Neural cell (in vitro differentiated cells): ENCODE measurements around the gene PLA2G4B.

Experiments used
- EP300 ChIP-seq: fragments of 450-650 bp; conservative IDR thresholded peaks from 2 replicates; pipeline ENCODE4 v1.6.1; 2014; ENCODE audit warnings: antibody characterized with exemption, mild to moderate bottlenecking, moderate library complexity; ENCODE audit not compliant: poor library complexity, severe bottlenecking
- POLR2AphosphoS5 ChIP-seq: IDR thresholded peaks from 2 replicates; pipeline ENCODE4 v1.6.1; 2012
- TF ChIP-seq, protein P1 (sequence below): fragments of 450-650 bp; IDR thresholded peaks from 2 replicates; pipeline ENCODE4 v1.5.1; 2014; ENCODE audit warnings: antibody characterized with exemption, mild to moderate bottlenecking, moderate library complexity; ENCODE audit not compliant: poor library complexity, severe bottlenecking

DNA sequence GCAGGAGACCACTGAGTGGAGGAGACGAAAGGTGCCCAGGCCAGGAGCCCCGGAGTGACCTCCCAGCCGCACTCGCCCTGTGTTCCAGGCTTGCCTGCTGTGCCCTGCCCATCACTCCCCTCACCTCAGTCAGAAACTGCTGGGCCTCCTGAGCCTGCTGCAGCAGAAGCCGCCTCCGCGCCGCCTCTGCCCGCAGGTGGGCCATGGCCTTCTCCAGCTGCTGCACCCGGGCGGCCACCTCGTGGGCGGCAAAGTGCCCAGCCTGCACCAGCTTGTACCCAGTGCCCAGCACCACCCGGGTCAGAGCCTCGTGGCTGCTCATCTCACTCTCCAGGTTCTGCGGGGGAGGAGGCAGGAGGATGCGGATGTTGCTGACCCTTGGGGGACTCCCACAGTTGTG, 17.6 kb downstream of the PLA2G4B start:
- TF ChIP-seq, protein P1, sequence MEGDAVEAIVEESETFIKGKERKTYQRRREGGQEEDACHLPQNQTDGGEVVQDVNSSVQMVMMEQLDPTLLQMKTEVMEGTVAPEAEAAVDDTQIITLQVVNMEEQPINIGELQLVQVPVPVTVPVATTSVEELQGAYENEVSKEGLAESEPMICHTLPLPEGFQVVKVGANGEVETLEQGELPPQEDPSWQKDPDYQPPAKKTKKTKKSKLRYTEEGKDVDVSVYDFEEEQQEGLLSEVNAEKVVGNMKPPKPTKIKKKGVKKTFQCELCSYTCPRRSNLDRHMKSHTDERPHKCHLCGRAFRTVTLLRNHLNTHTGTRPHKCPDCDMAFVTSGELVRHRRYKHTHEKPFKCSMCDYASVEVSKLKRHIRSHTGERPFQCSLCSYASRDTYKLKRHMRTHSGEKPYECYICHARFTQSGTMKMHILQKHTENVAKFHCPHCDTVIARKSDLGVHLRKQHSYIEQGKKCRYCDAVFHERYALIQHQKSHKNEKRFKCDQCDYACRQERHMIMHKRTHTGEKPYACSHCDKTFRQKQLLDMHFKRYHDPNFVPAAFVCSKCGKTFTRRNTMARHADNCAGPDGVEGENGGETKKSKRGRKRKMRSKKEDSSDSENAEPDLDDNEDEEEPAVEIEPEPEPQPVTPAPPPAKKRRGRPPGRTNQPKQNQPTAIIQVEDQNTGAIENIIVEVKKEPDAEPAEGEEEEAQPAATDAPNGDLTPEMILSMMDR: no peak
- TF ChIP-seq EP300: no peak
- no peak for TF ChIP-seq POLR2AphosphoS5
